Mucosa of rectum (tissue), 2 donors: Measurements from ENCODE around the gene CXXC4.

Experiments
- H3K27ac ChIP-seq, 2 donors: one replicate each; pipeline ENCODE4 v1.7.0; 2013; ENCODE audit warnings: inconsistent platforms in 2 of 2, low read depth in 2 of 2, low read length in 2 of 2
- H3K27me3 ChIP-seq, 2 donors: one replicate each; pipeline ENCODE4 v1.7.0; 2013; ENCODE audit warnings: low read length in 2 of 2; ENCODE audit not compliant: control insufficient read depth in 2 of 2, insufficient read depth in 2 of 2
- H3K36me3 ChIP-seq, 2 donors: one replicate each; pipeline ENCODE4 v1.7.0; 2013; ENCODE audit warnings: low read length in 2 of 2; ENCODE audit not compliant: control insufficient read depth in 2 of 2, insufficient read depth in 2 of 2
- H3K4me1 ChIP-seq, 2 donors: one replicate each; pipeline ENCODE4 v1.7.0; 2013; ENCODE audit warnings: low read length in 2 of 2, mild to moderate bottlenecking in 1 of 2; ENCODE audit not compliant: control insufficient read depth in 2 of 2, insufficient read depth in 2 of 2
- H3K4me3 ChIP-seq, 2 donors: one replicate each; pipeline ENCODE4 v1.7.0; 2013; ENCODE audit warnings: low read length in 2 of 2
- H3K9ac ChIP-seq, 2 donors: one replicate each; pipeline ENCODE4 v1.7.0; 2013; ENCODE audit warnings: low read length in 2 of 2, low read depth in 1 of 2, mild to moderate bottlenecking in 1 of 2
- H3K9me3 ChIP-seq, 2 donors: one replicate each; pipeline ENCODE4 v1.7.0; 2013; ENCODE audit warnings: low read length in 2 of 2; ENCODE audit not compliant: control insufficient read depth in 2 of 2
- donor health status: healthy.
- donor health status: Normal muscosa, but diverticular disease.

CXXC4 gene

GRCh38 chr4:104494822-104495559, at the start of gene CXXC4:
Gene CXXC4 (minus strand): TSS chr4:104494894. CDS start chr4:104491802, 3,092 bp downstream.
- Histone ChIP-seq H3K4me3 (peak within 1 kb of the TSS; percentile 73 to 85), H3K9me3 (no peaks in the 10 kb centered on the region), H3K9ac (peak within 1 kb of the TSS; percentile 69 to 77), H3K36me3 (no peaks in the 10 kb centered on the region), H3K4me1 (peaks cover 0 to 5% of the 10 kb centered on the region in 2 donors), H3K27me3 (no peaks in the 10 kb centered on the region), H3K27ac (peak within 1 kb of the TSS; percentile 66 to 69)

DNA sequence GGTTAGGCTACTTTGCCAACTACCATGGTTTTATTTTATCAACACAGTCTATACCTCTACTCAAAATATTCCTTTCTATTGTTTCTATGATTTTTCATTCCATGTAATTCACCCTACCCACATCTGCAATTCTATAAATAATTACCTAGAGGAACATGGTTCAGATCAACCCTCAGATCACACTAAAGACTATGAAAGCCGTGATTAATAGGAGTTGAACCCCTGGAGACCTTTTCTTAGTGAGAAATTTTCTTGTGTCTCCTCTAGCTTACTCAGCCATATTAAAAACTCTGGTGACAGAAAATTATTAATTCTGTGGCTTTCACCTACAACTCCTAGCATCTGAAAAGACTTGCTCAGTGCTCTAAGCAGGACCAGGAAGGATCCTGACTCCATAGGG, 38.5 kb upstream of the CXXC4 start:
- H3K4me3 ChIP-seq, result no peak overlapping the region
- no peaks in the 10 kb centered on the region for H3K4me1 ChIP-seq
- no peaks in the 10 kb centered on the region for H3K9me3 ChIP-seq
- H3K27ac ChIP-seq, result no peak overlapping the region
- no peaks in the 10 kb centered on the region for H3K36me3 ChIP-seq
- no peaks in the 10 kb centered on the region for H3K27me3 ChIP-seq
- H3K9ac ChIP-seq, result no peak overlapping the region

DNA sequence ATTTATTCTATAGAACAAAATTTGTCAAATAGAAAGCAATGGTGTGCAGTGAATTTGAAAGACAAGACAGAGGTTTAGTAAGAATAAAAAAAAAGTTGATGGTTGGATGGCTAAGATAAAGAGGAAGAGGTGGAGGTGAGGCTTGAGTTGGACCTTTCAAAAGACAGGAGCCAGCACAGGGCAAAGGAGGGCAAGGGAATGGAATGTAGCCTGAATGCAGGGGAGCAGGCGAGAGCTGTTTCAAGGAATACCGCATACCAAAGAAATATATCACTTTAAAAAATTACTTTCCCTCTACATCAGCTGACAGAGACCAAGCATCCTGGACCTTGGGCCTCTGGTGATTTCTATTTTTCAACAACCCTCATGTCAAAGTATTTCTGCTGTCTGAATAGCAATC, 38.0 kb upstream of the CXXC4 start:
- no peak overlapping the region for H3K4me3 ChIP-seq
- H3K27ac ChIP-seq, result no peak overlapping the region
- no peaks in the 10 kb centered on the region for H3K4me1 ChIP-seq
- H3K36me3 ChIP-seq, result no peaks in the 10 kb centered on the region
- no peaks in the 10 kb centered on the region for H3K9me3 ChIP-seq
- H3K27me3 ChIP-seq, result no peaks in the 10 kb centered on the region
- no peak overlapping the region for H3K9ac ChIP-seq

- no peaks in the 10 kb centered on the region for H3K36me3 ChIP-seq
- no peaks in the 10 kb centered on the region for H3K4me1 ChIP-seq
- no peaks in the 10 kb centered on the region for H3K27me3 ChIP-seq
- no peaks in the 10 kb centered on the region for H3K9me3 ChIP-seq
- no peak overlapping the region for H3K4me3 ChIP-seq
- no peak overlapping the region for H3K27ac ChIP-seq
- no peak overlapping the region for H3K9ac ChIP-seq
Observed at GRCh38 chr4:104531390-104531789, 36.7 kb upstream of the CXXC4 start.

DNA sequence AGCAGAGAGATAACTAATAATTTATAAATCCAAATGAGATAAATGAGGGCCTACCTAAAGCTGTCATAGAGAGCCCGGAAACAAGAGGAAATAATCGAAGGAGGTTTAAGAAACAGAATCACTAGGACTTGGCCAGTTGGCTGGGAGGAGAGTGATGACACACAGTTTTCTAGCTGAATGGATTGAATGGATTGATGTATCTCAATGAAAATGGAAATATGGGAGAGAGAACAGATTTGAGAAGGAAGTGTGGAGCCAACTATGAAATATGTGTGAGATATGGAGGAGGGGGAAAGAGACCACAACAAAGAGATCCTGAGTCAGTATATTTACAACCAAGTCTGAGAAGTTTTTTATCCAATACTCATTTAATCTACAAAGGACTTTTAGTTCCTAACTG, 35.7 kb upstream of the CXXC4 start:
- Histone ChIP-seq H3K4me1 (no peaks in the 10 kb centered on the region), H3K27ac (no peak overlapping the region), H3K9me3 (no peaks in the 10 kb centered on the region), H3K27me3 (no peaks in the 10 kb centered on the region), H3K9ac (no peak overlapping the region), H3K36me3 (no peaks in the 10 kb centered on the region), H3K4me3 (no peak overlapping the region)

- no peak overlapping the region for H3K4me3 ChIP-seq
- no peaks in the 10 kb centered on the region for H3K9me3 ChIP-seq
- no peaks in the 10 kb centered on the region for H3K36me3 ChIP-seq
- H3K4me1 ChIP-seq, result no peaks in the 10 kb centered on the region
- no peak overlapping the region for H3K9ac ChIP-seq
- H3K27me3 ChIP-seq, result no peaks in the 10 kb centered on the region
- no peak overlapping the region for H3K27ac ChIP-seq
Observed at GRCh38 chr4:104524591-104524990, 29.9 kb upstream of the CXXC4 start.

- Histone ChIP-seq H3K27ac (no peak overlapping the region), H3K27me3 (no peaks in the 10 kb centered on the region), H3K9ac (no peak overlapping the region), H3K4me3 (no peak overlapping the region), H3K9me3 (no peaks in the 10 kb centered on the region), H3K4me1 (no peaks in the 10 kb centered on the region), H3K36me3 (no peaks in the 10 kb centered on the region)
Observed at GRCh38 chr4:104524026-104524425, 29.3 kb upstream of the CXXC4 start.

GRCh38 chr4:104519588-104519987, 24.9 kb upstream of the CXXC4 start:
- Histone ChIP-seq H3K36me3 (no peaks in the 10 kb centered on the region), H3K9ac (no peak overlapping the region), H3K27me3 (no peaks in the 10 kb centered on the region), H3K9me3 (no peaks in the 10 kb centered on the region), H3K4me3 (no peak overlapping the region), H3K4me1 (no peaks in the 10 kb centered on the region), H3K27ac (no peak overlapping the region)

DNA sequence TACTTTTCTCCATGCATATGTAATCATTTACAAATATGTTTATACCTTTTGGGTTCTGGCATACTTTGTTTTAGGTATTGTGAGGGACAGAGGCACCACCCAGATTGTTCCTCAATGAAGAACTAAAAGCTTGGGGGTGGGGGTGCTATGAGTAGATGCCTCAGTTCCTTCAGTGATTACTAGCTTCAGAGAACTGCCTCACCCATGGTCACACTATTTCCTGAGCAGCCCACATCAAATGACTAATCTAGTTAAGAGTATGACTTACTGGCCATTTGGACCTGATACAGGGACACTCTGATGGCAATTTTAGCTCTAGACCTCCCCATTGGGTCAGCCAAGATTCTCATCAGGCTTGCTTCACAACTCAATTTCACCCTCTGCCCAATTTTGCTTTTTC, 22.2 kb upstream of the CXXC4 start:
- H3K4me1 ChIP-seq, result no peaks in the 10 kb centered on the region

DNA sequence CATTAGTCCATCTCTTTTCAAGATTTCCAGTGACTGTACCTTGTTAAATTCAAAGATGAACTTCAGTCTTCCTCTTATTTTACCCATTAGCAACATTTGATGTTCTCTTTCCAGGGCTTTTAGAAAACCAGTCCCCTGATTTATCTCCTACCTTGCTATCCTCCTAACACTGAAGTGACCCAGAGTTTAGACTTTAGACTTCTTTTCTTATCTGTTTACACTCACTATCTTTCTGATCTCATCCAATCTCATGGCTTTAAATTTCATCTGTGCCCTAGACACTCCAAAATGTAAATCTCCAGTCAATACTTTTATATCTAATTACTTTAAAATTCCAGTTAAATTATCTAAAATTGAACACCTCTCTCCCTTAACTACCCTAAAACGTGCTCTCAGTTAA, 13.5 kb upstream of the CXXC4 start:
- Histone ChIP-seq H3K9me3 (no peaks in the 10 kb centered on the region), H3K36me3 (no peaks in the 10 kb centered on the region), H3K4me1 (no peaks in the 10 kb centered on the region), H3K9ac (no peak overlapping the region), H3K27me3 (no peaks in the 10 kb centered on the region), H3K27ac (no peak overlapping the region), H3K4me3 (no peak overlapping the region)

More for the DNA sequence above, 22.2 kb upstream of the CXXC4 start:
- Histone ChIP-seq H3K36me3 (no peaks in the 10 kb centered on the region), H3K9ac (no peak overlapping the region), H3K27me3 (no peaks in the 10 kb centered on the region), H3K9me3 (no peaks in the 10 kb centered on the region), H3K4me3 (no peak overlapping the region), H3K27ac (no peak overlapping the region)
